Parathyroid adenoma (tissue), 2 donors: ENCODE results near the gene ANKRD53.

ENCODE experiments used
- H2AFZ ChIP-seq: fragments of 300-600 bp; sonication (generic); one replicate; pipeline ENCODE4 v1.7.0; 2017; ENCODE audit warnings: antibody characterized with exemption, mild to moderate bottlenecking
- H3K27ac ChIP-seq: fragments of 300-600 bp; sonication (generic); one replicate; pipeline ENCODE4 v1.7.0; 2017
- H3K27me3 ChIP-seq: fragments of 300-600 bp; sonication (generic); one replicate; pipeline ENCODE4 v1.7.0; 2017; ENCODE audit warnings: low read length; ENCODE audit not compliant: control insufficient read depth, insufficient read depth
- H3K36me3 ChIP-seq: fragments of 300-600 bp; sonication (generic); one replicate; pipeline ENCODE4 v1.7.0; 2017; ENCODE audit warnings: low read length; ENCODE audit not compliant: control insufficient read depth, insufficient read depth
- H3K4me1 ChIP-seq: fragments of 300-600 bp; sonication (generic); one replicate; pipeline ENCODE4 v1.7.0; 2017; ENCODE audit warnings: control low read depth
- H3K4me2 ChIP-seq: fragments of 300-600 bp; sonication (generic); one replicate; pipeline ENCODE4 v1.7.0; 2017; ENCODE audit warnings: low read length
- H3K4me3 ChIP-seq: fragments of 300-600 bp; sonication (generic); one replicate; pipeline ENCODE4 v1.7.0; 2017; ENCODE audit warnings: low read depth, low read length
- H3K79me2 ChIP-seq: fragments of 300-600 bp; sonication (generic); one replicate; pipeline ENCODE4 v1.7.0; 2017; ENCODE audit warnings: control low read depth
- H3K9ac ChIP-seq: fragments of 300-600 bp; sonication (generic); one replicate; pipeline ENCODE4 v1.7.0; 2017; ENCODE audit warnings: mild to moderate bottlenecking
- H3K9me3 ChIP-seq: fragments of 300-600 bp; sonication (generic); one replicate; pipeline ENCODE4 v1.7.0; 2017; ENCODE audit warnings: low read length; ENCODE audit not compliant: control insufficient read depth
- TF ChIP-seq, protein P1 (sequence below): fragments of 300-600 bp; sonication (generic); IDR thresholded peaks from one replicate; pipeline ENCODE4 v1.7.0; 2017; ENCODE audit warnings: antibody characterized with exemption, mild to moderate bottlenecking
- donor health status: primary hyperparathyroidism.

The ANKRD53 gene

DNA sequence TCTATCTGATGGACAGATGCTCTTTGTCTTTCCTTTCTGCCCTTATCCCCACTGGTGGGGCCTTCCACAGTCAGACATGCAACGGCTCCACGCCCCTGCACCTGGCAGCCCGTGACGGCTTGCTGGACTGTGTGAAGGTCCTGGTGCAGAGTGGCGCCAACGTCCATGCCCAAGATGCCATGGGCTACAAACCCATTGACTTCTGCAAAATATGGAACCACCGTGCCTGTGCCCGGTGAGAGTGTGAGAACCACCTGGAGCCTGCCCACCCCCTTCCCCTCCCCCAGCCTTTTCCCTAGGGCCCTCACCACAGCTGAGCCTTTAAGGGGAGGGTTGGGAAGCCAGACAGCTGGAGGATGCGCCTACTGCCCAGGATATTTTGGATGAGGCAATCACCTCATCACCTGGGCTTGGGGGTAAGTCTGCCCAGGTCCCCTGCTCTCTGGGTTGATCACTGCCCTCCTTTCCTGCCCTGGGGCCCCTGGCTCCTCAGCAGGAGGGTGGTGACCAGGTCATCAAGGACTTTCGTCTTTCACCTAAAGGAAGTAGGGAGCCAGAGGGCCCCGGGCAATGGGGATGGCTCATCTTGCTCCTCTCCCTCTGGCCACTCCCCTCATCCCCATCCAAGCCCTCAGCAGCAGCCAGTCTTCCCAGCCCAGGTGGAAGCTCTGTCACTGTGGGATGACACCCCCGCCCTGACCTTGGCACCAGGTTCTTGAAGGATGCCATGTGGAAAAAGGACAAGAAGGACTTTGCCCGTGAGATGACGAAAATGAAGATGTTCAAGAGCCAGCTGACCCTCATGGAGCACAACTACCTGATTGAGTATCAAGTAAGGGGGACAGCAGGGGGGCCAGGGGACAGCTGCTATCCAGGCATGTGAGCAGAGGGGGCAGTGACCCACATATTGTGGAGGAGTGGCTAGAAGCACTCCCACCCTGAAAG is 3.7 kb downstream of the ANKRD53 start:
- Histone ChIP-seq H3K27me3 (no peaks in the 10 kb centered on the region), H3K4me1 (peaks cover 4% of the 10 kb centered on the region), H3K36me3 (no peaks in the 10 kb centered on the region), H3K4me2 (no peak overlapping the region), H3K27ac (no peak overlapping the region), H3K4me3 (no peak overlapping the region), H3K79me2 (no peaks in the 10 kb centered on the region), H2AFZ (no peak overlapping the region), H3K9me3 (no peaks in the 10 kb centered on the region), H3K9ac (no peak overlapping the region)
- TF ChIP-seq, protein P1, sequence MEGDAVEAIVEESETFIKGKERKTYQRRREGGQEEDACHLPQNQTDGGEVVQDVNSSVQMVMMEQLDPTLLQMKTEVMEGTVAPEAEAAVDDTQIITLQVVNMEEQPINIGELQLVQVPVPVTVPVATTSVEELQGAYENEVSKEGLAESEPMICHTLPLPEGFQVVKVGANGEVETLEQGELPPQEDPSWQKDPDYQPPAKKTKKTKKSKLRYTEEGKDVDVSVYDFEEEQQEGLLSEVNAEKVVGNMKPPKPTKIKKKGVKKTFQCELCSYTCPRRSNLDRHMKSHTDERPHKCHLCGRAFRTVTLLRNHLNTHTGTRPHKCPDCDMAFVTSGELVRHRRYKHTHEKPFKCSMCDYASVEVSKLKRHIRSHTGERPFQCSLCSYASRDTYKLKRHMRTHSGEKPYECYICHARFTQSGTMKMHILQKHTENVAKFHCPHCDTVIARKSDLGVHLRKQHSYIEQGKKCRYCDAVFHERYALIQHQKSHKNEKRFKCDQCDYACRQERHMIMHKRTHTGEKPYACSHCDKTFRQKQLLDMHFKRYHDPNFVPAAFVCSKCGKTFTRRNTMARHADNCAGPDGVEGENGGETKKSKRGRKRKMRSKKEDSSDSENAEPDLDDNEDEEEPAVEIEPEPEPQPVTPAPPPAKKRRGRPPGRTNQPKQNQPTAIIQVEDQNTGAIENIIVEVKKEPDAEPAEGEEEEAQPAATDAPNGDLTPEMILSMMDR, result no peak

DNA sequence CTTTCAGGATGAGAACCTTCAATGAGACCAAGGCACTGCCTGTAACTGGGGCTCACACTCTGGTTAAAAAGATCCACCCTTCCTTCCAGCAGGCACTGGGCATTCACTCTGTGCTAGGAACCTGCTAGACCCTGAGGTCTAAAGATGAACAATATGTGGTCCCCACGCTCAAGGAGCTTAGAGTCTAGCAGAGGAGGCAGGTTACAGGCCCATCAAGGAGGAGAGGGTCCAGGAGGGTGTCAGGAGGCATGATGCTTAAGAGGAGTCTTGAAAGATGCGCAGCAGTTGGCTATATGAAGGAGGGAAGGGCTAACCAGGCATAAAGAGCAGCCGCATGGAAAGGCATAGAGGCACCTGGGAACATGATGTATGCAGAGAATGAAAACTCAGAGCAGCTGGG is 4.5 kb downstream of the ANKRD53 start:
- Histone ChIP-seq H3K4me3 (no peak overlapping the region), H3K9ac (no peak overlapping the region), H2AFZ (no peak overlapping the region), H3K79me2 (no peaks in the 10 kb centered on the region), H3K4me1 (peaks cover under 1% of the 10 kb centered on the region), H3K9me3 (no peaks in the 10 kb centered on the region), H3K4me2 (no peak overlapping the region), H3K27me3 (no peaks in the 10 kb centered on the region), H3K27ac (no peak overlapping the region), H3K36me3 (no peaks in the 10 kb centered on the region)
- TF ChIP-seq, protein P1, result no peak

DNA sequence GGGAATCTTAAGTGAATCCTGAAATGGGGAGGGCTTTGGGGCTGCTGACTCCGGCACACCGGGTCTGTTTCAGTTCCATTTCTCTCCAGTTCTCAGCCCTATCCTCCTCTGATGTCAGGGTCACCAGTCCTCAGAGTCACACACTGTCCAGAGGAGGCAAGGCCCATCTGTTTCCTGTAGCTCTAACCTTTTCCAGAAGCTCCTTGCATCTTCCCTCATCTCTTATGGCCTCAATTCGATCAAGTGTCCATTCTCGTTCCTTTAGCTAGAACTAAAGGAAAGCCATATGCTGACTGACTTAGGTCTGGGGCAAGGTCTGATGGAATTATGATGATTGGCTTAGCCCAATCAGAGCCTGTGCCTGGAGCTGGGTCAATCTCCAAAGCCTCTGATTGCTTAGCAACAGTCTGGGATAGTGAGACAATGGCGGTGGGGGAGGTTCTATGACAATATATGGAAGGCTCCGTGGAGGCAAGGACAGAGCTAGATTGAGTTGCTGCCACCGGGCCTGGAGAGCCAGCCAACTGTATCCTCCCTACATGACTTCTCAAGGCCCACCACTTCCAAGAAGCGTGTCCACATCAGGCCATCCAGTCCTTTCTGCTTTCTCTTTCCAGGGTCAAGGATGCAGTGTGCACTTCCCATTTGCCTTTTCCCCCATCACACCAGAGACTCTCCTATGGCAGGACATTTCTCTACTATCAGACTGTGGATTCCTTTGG is 5.2 kb downstream of the ANKRD53 start:
- Histone ChIP-seq H3K27ac (no peak overlapping the region), H3K4me2 (no peak overlapping the region), H3K9ac (no peak overlapping the region), H3K36me3 (no peaks in the 10 kb centered on the region), H3K79me2 (no peaks in the 10 kb centered on the region), H2AFZ (no peak overlapping the region), H3K4me1 (no peaks in the 10 kb centered on the region), H3K9me3 (no peaks in the 10 kb centered on the region), H3K4me3 (no peak overlapping the region), H3K27me3 (no peaks in the 10 kb centered on the region)
- TF ChIP-seq, protein P1, result no peak

DNA sequence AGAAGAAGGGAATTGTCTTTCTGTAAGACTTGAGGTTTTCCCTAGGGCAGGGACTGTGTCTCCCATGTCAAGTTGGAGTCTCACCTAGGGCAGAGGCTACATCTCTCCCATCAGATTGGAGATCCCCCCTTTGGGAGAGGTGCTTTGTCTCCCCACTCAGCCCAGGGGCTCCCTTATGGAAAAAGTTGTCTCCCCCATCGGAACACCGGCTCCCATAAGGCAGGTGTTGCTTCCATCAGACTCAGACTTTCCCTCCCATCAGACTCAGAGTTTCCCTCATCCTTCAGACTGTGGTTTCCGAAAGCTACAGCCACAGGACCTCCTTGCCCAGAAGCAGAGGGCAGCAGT is 5.8 kb downstream of the ANKRD53 start:
- Histone ChIP-seq H3K27me3 (no peaks in the 10 kb centered on the region), H3K4me1 (no peaks in the 10 kb centered on the region), H3K4me2 (no peak overlapping the region), H2AFZ (no peak overlapping the region), H3K9me3 (no peaks in the 10 kb centered on the region), H3K79me2 (no peaks in the 10 kb centered on the region), H3K9ac (no peak overlapping the region), H3K36me3 (no peaks in the 10 kb centered on the region), H3K27ac (no peak overlapping the region), H3K4me3 (no peak overlapping the region)
- TF ChIP-seq, protein P1, result no peak
